ENCODE measurements around the gene TIRAP. TPM values are rescaled to one million over a fixed set of nuclear protein-coding genes. Genes with fewer than 3 reads are reported as not detected.
A peak's percentile ranks its signal among the peaks of the same experiment; 100 is the strongest.

The TIRAP gene
- total RNA-seq, 4 donors from 2014 or later, result 3.9 to 8.8 (median 7.3) TPM

- WGBS, 2 donors, result 0 to 3% methylated on average over 10 to 15 of the region's 15 CpGs
- peaks cover 0 to 15% (median 0%) of the 10 kb centered on the region in 3 donors for H3K36me3 ChIP-seq
- TF ChIP-seq POLR2A (IDR thresholded peaks at IDR 0.05), result no peak
- no peak for TF ChIP-seq CTCF (IDR thresholded peaks at IDR 0.05)
- H3K27ac ChIP-seq, result peak overlapping the region; percentile 90 to 98 (median 94)
- DNase-seq, result no peak
- intact Hi-C loops (cut with DNase I), result no loop called here
- peaks cover 0 to 36% (median 21%) of the 10 kb centered on the region in 3 donors for H3K4me1 ChIP-seq
- no peaks in the 10 kb centered on the region for H3K27me3 ChIP-seq
- peak overlapping the region; percentile 60 to 91 (median 78) for H3K4me3 ChIP-seq
- H3K9me3 ChIP-seq, result no peaks in the 10 kb centered on the region
These were observed 545 bp upstream of the TIRAP start for GRCh38 chr11:126282361-126282735.

- peak; percentile 39 for DNase-seq
- peaks cover 0 to 36% (median 21%) of the 10 kb centered on the region in 3 donors for H3K4me1 ChIP-seq
- intact Hi-C loops (cut with DNase I), result no loop called here
- H3K4me3 ChIP-seq, result peak overlapping the region in 1 of 4 donors; percentile 5
- 17 to 24% methylated on average over 6 of the region's 6 CpGs for WGBS, 2 donors
- H3K36me3 ChIP-seq, result peaks cover 0 to 31% (median 3%) of the 10 kb centered on the region in 3 donors
- H3K27me3 ChIP-seq, result no peaks in the 10 kb centered on the region
- TF ChIP-seq CTCF (IDR thresholded peaks at IDR 0.05) (no peak), POLR2A (IDR thresholded peaks at IDR 0.05) (no peak)
- H3K9me3 ChIP-seq, result no peaks in the 10 kb centered on the region
- no peak overlapping the region for H3K27ac ChIP-seq
These were observed 1.9 kb downstream of the TIRAP start for GRCh38 chr11:126284829-126285228.

GRCh38 chr11:126288237-126288636 is 5.3 kb downstream of the TIRAP start:
- WGBS, 2 donors, result 72 to 81% methylated on average over 6 of the region's 6 CpGs
- no peaks in the 10 kb centered on the region for H3K9me3 ChIP-seq
- H3K36me3 ChIP-seq, result peaks cover 5 to 65% (median 24%) of the 10 kb centered on the region in 3 donors
- H3K27ac ChIP-seq, result no peak overlapping the region
- H3K27me3 ChIP-seq, result no peaks in the 10 kb centered on the region
- intact Hi-C loops (cut with DNase I), result no loop called here
- no peak overlapping the region for H3K4me3 ChIP-seq
- peaks cover 0 to 24% (median 16%) of the 10 kb centered on the region in 3 donors for H3K4me1 ChIP-seq
- TF ChIP-seq CTCF (IDR thresholded peaks at IDR 0.05) (no peak), POLR2A (IDR thresholded peaks at IDR 0.05) (no peak)
- DNase-seq, result no peak

GRCh38 chr11:126290887-126291286 is 8.0 kb downstream of the TIRAP start:
- no peak for DNase-seq
- Histone ChIP-seq H3K27ac (no peak overlapping the region), H3K27me3 (no peaks in the 10 kb centered on the region), H3K4me1 (no peaks in the 10 kb centered on the region), H3K36me3 (peaks cover 9 to 92% (median 24%) of the 10 kb centered on the region in 3 donors), H3K9me3 (no peaks in the 10 kb centered on the region), H3K4me3 (no peak overlapping the region)
- WGBS, 2 donors, result 76 to 78% methylated on average over 6 to 10 of the region's 12 CpGs
- no peak for TF ChIP-seq CTCF (IDR thresholded peaks at IDR 0.05)
- TF ChIP-seq POLR2A (IDR thresholded peaks at IDR 0.05), result no peak
- intact Hi-C loops (cut with DNase I), result no loop called here

- TF ChIP-seq CTCF (IDR thresholded peaks at IDR 0.05), result no peak
- TF ChIP-seq POLR2A (IDR thresholded peaks at IDR 0.05), result no peak
- Histone ChIP-seq H3K9me3 (no peaks in the 10 kb centered on the region), H3K27me3 (no peaks in the 10 kb centered on the region), H3K4me1 (no peaks in the 10 kb centered on the region), H3K4me3 (no peak overlapping the region), H3K36me3 (peaks cover 9 to 91% (median 24%) of the 10 kb centered on the region in 3 donors), H3K27ac (no peak overlapping the region)
- no peak for DNase-seq
- intact Hi-C loops (cut with DNase I), result no loop called here
- 70% methylated on average over 4 to 5 of the region's 5 CpGs for WGBS, 2 donors
These were observed 10.8 kb downstream of the TIRAP start for GRCh38 chr11:126293726-126294125.

All from esophagus squamous epithelium (tissue), 5 donors.